ENCODE results near the gene MON2. TPM values are rescaled to one million over a fixed set of nuclear protein-coding genes. Genes with fewer than 3 reads are reported as not detected.

MON2 gene
- total RNA-seq, 2 experiments from 2014 or later, result 25.5 to 29.0 TPM

DNA sequence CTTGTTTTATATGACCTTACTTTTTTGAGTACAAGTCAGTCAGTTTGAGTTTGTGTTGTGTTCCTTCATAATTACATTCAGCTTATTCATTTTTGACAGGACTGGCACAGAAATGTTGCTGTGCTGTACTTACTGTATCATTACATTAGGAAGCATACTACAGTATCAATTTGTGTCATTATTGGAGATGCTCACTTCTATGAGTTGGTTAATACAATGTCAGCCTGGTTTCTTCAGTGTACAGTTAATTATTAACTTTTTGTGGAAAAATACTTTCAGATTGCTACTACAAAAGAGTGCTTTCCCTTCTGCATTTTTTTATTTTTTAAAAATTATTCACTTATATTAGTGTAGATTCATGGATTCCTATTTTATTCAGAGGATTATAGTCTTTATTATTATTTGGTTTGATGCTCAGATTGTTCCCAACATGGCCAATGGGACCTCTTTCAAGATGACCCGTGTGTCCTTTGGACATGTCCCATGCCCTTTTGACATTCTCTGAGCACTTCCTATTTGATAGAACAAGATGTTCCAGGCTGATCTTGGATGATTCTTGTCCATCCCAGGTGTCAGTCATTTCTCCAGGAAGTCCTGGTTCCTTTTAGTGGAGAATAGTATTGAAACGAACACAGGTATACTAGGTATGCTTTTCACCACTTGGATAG lies 66.6 kb downstream of the MON2 start:
- no peaks in the 10 kb centered on the region for H3K9me3 Mint-ChIP-seq
- H3K27me3 Mint-ChIP-seq, result no peaks in the 10 kb centered on the region
- H3K4me1 Mint-ChIP-seq (ENCODE audit: low read depth), result peaks cover 5% of the 10 kb centered on the region
- TF ChIP-seq, protein P1, sequence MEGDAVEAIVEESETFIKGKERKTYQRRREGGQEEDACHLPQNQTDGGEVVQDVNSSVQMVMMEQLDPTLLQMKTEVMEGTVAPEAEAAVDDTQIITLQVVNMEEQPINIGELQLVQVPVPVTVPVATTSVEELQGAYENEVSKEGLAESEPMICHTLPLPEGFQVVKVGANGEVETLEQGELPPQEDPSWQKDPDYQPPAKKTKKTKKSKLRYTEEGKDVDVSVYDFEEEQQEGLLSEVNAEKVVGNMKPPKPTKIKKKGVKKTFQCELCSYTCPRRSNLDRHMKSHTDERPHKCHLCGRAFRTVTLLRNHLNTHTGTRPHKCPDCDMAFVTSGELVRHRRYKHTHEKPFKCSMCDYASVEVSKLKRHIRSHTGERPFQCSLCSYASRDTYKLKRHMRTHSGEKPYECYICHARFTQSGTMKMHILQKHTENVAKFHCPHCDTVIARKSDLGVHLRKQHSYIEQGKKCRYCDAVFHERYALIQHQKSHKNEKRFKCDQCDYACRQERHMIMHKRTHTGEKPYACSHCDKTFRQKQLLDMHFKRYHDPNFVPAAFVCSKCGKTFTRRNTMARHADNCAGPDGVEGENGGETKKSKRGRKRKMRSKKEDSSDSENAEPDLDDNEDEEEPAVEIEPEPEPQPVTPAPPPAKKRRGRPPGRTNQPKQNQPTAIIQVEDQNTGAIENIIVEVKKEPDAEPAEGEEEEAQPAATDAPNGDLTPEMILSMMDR (IDR thresholded peaks at IDR 0.05), result no peak
- POLR2A ChIA-PET, result no interaction called here
- intact Hi-C loops (cut with micrococcal nuclease), result no loop called here
- peaks cover 24% of the 10 kb centered on the region for H3K36me3 Mint-ChIP-seq (ENCODE audit: low read depth)
- H3K27ac Mint-ChIP-seq, result no peak overlapping the region
- ATAC-seq (no peak), DNase-seq (no peak)
- CTCF ChIA-PET, result interaction anchor here (1.1 kb wide), 1 partner anchor 95 kb away, joined by 3 read pairs; no protein-coding TSS in a partner anchor
- no peak overlapping the region for H3K4me3 Mint-ChIP-seq

- intact Hi-C loops (cut with micrococcal nuclease), result no loop called here
- CTCF ChIA-PET, result no interaction called here
- peaks cover 5% of the 10 kb centered on the region for H3K4me1 Mint-ChIP-seq (ENCODE audit: low read depth)
- DNase-seq (no peak), ATAC-seq (no peak)
- H3K27me3 Mint-ChIP-seq, result no peaks in the 10 kb centered on the region
- H3K9me3 Mint-ChIP-seq, result no peaks in the 10 kb centered on the region
- POLR2A ChIA-PET, result no interaction called here
- no peak overlapping the region for H3K27ac Mint-ChIP-seq
- TF ChIP-seq, protein P1 (IDR thresholded peaks at IDR 0.05), result no peak
- H3K4me3 Mint-ChIP-seq, result no peak overlapping the region
- peaks cover 24% of the 10 kb centered on the region for H3K36me3 Mint-ChIP-seq (ENCODE audit: low read depth)
Observed at GRCh38 chr12:62533755-62534107, 67.1 kb downstream of the MON2 start.

GRCh38 chr12:62536546-62536945 lies 69.9 kb downstream of the MON2 start:
- H3K4me1 Mint-ChIP-seq (ENCODE audit: low read depth), result peaks cover 5% of the 10 kb centered on the region
- peaks cover 23% of the 10 kb centered on the region for H3K36me3 Mint-ChIP-seq (ENCODE audit: low read depth)
- no peaks in the 10 kb centered on the region for H3K27me3 Mint-ChIP-seq
- CTCF ChIA-PET, result no interaction called here
- TF ChIP-seq, protein P1 (IDR thresholded peaks at IDR 0.05), result no peak
- no peaks in the 10 kb centered on the region for H3K9me3 Mint-ChIP-seq
- no peak overlapping the region for H3K4me3 Mint-ChIP-seq
- POLR2A ChIA-PET, result no interaction called here
- intact Hi-C loops (cut with micrococcal nuclease), result no loop called here
- DNase-seq (no peak), ATAC-seq (no peak)
- H3K27ac Mint-ChIP-seq, result no peak overlapping the region

GRCh38 chr12:62537551-62537950 lies 70.9 kb downstream of the MON2 start:
- no peaks in the 10 kb centered on the region for H3K27me3 Mint-ChIP-seq
- H3K9me3 Mint-ChIP-seq, result no peaks in the 10 kb centered on the region
- ATAC-seq (no peak), DNase-seq (no peak)
- ChIA-PET POLR2A (no interaction called here), CTCF (no interaction called here)
- no peak overlapping the region for H3K4me3 Mint-ChIP-seq
- peaks cover 21% of the 10 kb centered on the region for H3K36me3 Mint-ChIP-seq (ENCODE audit: low read depth)
- no peak overlapping the region for H3K27ac Mint-ChIP-seq
- intact Hi-C loops (cut with micrococcal nuclease), result no loop called here
- H3K4me1 Mint-ChIP-seq (ENCODE audit: low read depth), result peaks cover 10% of the 10 kb centered on the region
- TF ChIP-seq, protein P1 (IDR thresholded peaks at IDR 0.05), result no peak

- no peaks in the 10 kb centered on the region for H3K27me3 Mint-ChIP-seq
- ChIA-PET POLR2A (no interaction called here), CTCF (no interaction called here)
- H3K4me3 Mint-ChIP-seq, result no peak overlapping the region
- TF ChIP-seq, protein P1 (IDR thresholded peaks at IDR 0.05), result no peak
- no peaks in the 10 kb centered on the region for H3K9me3 Mint-ChIP-seq
- DNase-seq, result no peak
- peaks cover 11% of the 10 kb centered on the region for H3K36me3 Mint-ChIP-seq (ENCODE audit: low read depth)
- H3K4me1 Mint-ChIP-seq (ENCODE audit: low read depth), result peaks cover 9% of the 10 kb centered on the region
- intact Hi-C loops (cut with micrococcal nuclease), result no loop called here
- no peak for ATAC-seq
- no peak overlapping the region for H3K27ac Mint-ChIP-seq
Observed at GRCh38 chr12:62540354-62540753, 73.7 kb downstream of the MON2 start.
